ENCODE data around the gene WNT8B.

GRCh38 chr10:100502926-100503494, 40.2 kb downstream of the WNT8B start:
- TF ChIP-seq JARID2 (CRISPR knock-in tag; IDR thresholded peaks at IDR 0.05; ENCODE audit: insufficient replicate concordance) (no peak), ZNF503 (CRISPR knock-in tag; IDR thresholded peaks at IDR 0.05) (no peak), RAD51 (IDR thresholded peaks at IDR 0.05; ENCODE audit: borderline replicate concordance) (no peak), CTCF (CRISPR knock-in tag; IDR thresholded peaks at IDR 0.05) (no peak), ZNF232 (CRISPR knock-in tag; IDR thresholded peaks at IDR 0.05; ENCODE audit: borderline replicate concordance) (no peak), NCOR1 (IDR thresholded peaks at IDR 0.05; ENCODE audit: borderline replicate concordance, low read length) (no peak)

Measured in HepG2 (cell line).